ENCODE results near the gene XYLB. TPM values are rescaled to one million over a fixed set of nuclear protein-coding genes. Genes with fewer than 3 reads are reported as not detected.

The XYLB gene
- total and polyA plus RNA-seq, 2 of the 13 experiments (the other 11 are each of a cell fraction or from before 2014, with no cell fraction given), result 25.9 to 30.0 TPM

DNA sequence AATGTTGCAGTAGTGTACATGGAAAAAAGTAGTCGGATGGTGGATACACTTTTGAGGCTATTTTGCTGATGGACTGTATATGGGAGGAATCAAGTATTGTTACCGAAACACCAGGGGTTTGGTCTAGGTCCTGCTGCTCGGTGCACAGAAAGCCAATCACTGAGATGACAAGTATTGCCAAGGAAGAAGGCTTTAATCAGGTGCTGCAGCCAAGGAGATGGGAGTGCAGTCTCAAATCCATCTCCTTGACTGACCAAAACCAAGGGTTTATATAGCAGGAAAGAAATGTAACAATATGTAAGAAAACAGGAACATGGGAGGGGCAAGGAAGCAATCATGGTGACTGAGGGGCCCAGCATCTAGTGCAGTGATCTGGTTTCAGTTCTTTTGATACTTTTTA, 104.3 kb downstream of the XYLB start:
- CTCF ChIA-PET (ENCODE audit: low intra/inter-chr PET ratio, low total read pairs), result no interaction called here
- Histone ChIP-seq H3K4me2 (ENCODE audit: low read depth, low read length) (no peak overlapping the region), H3K4me3 (replicated peaks in 1 of 3; ENCODE audit: insufficient read depth in 1 of 3, low read depth in 2 of 3, low read length in 3 of 3) (no peak overlapping the region), H3K27ac (ENCODE audit: extremely low read length, insufficient read depth, low read length) (no peak overlapping the region), H2AFZ (ENCODE audit: low read length) (no peak overlapping the region), H3K9me3 (ENCODE audit: low read length) (no peaks in the 10 kb centered on the region), H3K9ac (ENCODE audit: insufficient read depth, low read depth, low read length) (no peak overlapping the region), H4K20me1 (ENCODE audit: insufficient read depth, low read length) (peaks cover 4% of the 10 kb centered on the region), H3K79me2 (ENCODE audit: insufficient read depth, low read length) (peaks cover 14% of the 10 kb centered on the region), H3K36me3 (replicated peaks in 1 of 2; ENCODE audit: control insufficient read depth in 1 of 2, insufficient read depth in 2 of 2, low read length in 2 of 2) (no peaks in the 10 kb centered on the region), H3K4me1 (ENCODE audit: insufficient read depth, low read length) (peaks cover 9% of the 10 kb centered on the region), H3K27me3 (ENCODE audit: control insufficient read depth in 1 of 2, insufficient read depth in 2 of 2, low read length in 2 of 2) (no peaks in the 10 kb centered on the region)
- WGBS (ENCODE audit: low lambda C conversion rate), result 94% methylated on average over 3 of the region's 3 CpGs
- FAIRE-seq (no peak), ATAC-seq (no peak), DNase-seq (ENCODE audit: low spot score) (no peak)
- in situ Hi-C loops (cut with HindIII; ENCODE audit: extremely low pct_ligation_motif_present, low pct_unique_long_range_greater_than_20kb), result loop anchor here (25.0 kb wide), 1 partner anchor 314 kb away; the partner anchor contains the start of genes ACAA1 and MYD88
- POLR2A ChIA-PET, result no interaction called here
- intact Hi-C loops (cut with micrococcal nuclease; ENCODE audit: unreplicated experiment), result no loop called here
- no peak for TF ChIP-seq ATF6 (CRISPR knock-in tag; conservative IDR thresholded peaks at IDR 0.05)
- no peak for TF ChIP-seq ZNF777 (CRISPR knock-in tag; IDR thresholded peaks at IDR 0.05)
- TF ChIP-seq ZNF124 (CRISPR knock-in tag; IDR thresholded peaks at IDR 0.05), result peak; percentile 61; the same call in 1 of the 2 replicates
- TF ChIP-seq ZNF556 (CRISPR knock-in tag; IDR thresholded peaks at IDR 0.05; ENCODE audit: borderline replicate concordance), result no peak
- no TSS peak for BruUV-seq (replicated peaks)

GRCh38 chr3:38453075-38453912, 106.7 kb downstream of the XYLB start, which contains the start of gene ACVR2B:
Gene ACVR2B (plus strand): TSS chr3:38453890. CDS start chr3:38454323, 433 bp downstream.
- FAIRE-seq (no peak), DNase-seq (ENCODE audit: low spot score) (peak; percentile 65), ATAC-seq (peak; percentile 48)
- Histone ChIP-seq H3K4me3 (replicated peaks in 1 of 3; ENCODE audit: insufficient read depth in 1 of 3, low read depth in 2 of 3, low read length in 3 of 3) (peak within 1 kb of the TSS; percentile 55 to 79 (median 64)), H2AFZ (ENCODE audit: low read length) (no peak within 1 kb of the TSS), H3K27me3 (ENCODE audit: control insufficient read depth in 1 of 2, insufficient read depth in 2 of 2, low read length in 2 of 2) (no peaks in the 10 kb centered on the region), H3K4me2 (ENCODE audit: low read depth, low read length) (peak within 1 kb of the TSS; percentile 97), H3K27ac (ENCODE audit: extremely low read length, insufficient read depth, low read length) (peak within 1 kb of the TSS; percentile 86), H3K9me3 (ENCODE audit: low read length) (no peaks in the 10 kb centered on the region), H3K9ac (ENCODE audit: insufficient read depth, low read depth, low read length) (peak within 1 kb of the TSS; percentile 94), H3K36me3 (replicated peaks in 1 of 2; ENCODE audit: control insufficient read depth in 1 of 2, insufficient read depth in 2 of 2, low read length in 2 of 2) (no peaks in the 10 kb centered on the region; a peak in 1 of 5 replicates), H4K20me1 (ENCODE audit: insufficient read depth, low read length) (peaks cover 23% of the 10 kb centered on the region), H3K4me1 (ENCODE audit: insufficient read depth, low read length) (peaks cover 30% of the 10 kb centered on the region), H3K79me2 (ENCODE audit: insufficient read depth, low read length) (peaks cover 38% of the 10 kb centered on the region)
- CTCF ChIA-PET (ENCODE audit: low intra/inter-chr PET ratio, low total read pairs), result no interaction called here
- WGBS (ENCODE audit: low lambda C conversion rate), result 34% methylated on average over 15 of the region's 48 CpGs
- intact Hi-C loops (cut with micrococcal nuclease; ENCODE audit: unreplicated experiment) (no loop called here), in situ Hi-C loops (cut with HindIII; ENCODE audit: extremely low pct_ligation_motif_present, low pct_unique_long_range_greater_than_20kb) (loop anchor here (25.0 kb wide), 1 partner anchor 316 kb away; the partner anchor contains the start of genes ACAA1 and MYD88)
- POLR2A ChIA-PET, result interaction anchor here (0.6 to 1.4 kb wide), 3 partner anchors 71 to 288 kb away, joined by 3 to 5 read pairs (median 4); partner anchors contain the start of gene XYLB
- TSS peak; percentile 43 for BruUV-seq (replicated peaks)
- TF ChIP-seq ARID4A (CRISPR knock-in tag; IDR thresholded peaks at IDR 0.05; ENCODE audit: borderline replicate concordance) (peak; percentile 69; the same call in 1 of the 2 replicates), MIER3 (CRISPR knock-in tag; IDR thresholded peaks at IDR 0.05; ENCODE audit: borderline replicate concordance) (peak; percentile 31; the same call in 1 of the 2 replicates)

All from HepG2 (cell line).